Epithelial cell of esophagus (primary cell): ENCODE data around the gene DIAPH2.

Experiments used
- DNase-seq: peaks from one replicate; pipeline ENCODE4 v3.0.0; 2010; ENCODE audit warnings: low read depth
- H3K4me3 ChIP-seq: 2 replicates; pipeline ENCODE4 v1.5.1; 2011; ENCODE audit warnings: mild to moderate bottlenecking, low read length, control low read depth
- TF ChIP-seq, protein P1 (sequence below): IDR thresholded peaks from 2 replicates; pipeline ENCODE4 v1.5.1; 2011; ENCODE audit warnings: low read depth, mild to moderate bottlenecking, low read length, control low read depth, inconsistent platforms; ENCODE audit not compliant: insufficient read depth; ENCODE audit errors: missing control alignments

Gene DIAPH2

GRCh38 chrX:96792047-96792446 is 107.4 kb downstream of the DIAPH2 start:
- no peak overlapping the region for H3K4me3 ChIP-seq
- TF ChIP-seq, protein P1, sequence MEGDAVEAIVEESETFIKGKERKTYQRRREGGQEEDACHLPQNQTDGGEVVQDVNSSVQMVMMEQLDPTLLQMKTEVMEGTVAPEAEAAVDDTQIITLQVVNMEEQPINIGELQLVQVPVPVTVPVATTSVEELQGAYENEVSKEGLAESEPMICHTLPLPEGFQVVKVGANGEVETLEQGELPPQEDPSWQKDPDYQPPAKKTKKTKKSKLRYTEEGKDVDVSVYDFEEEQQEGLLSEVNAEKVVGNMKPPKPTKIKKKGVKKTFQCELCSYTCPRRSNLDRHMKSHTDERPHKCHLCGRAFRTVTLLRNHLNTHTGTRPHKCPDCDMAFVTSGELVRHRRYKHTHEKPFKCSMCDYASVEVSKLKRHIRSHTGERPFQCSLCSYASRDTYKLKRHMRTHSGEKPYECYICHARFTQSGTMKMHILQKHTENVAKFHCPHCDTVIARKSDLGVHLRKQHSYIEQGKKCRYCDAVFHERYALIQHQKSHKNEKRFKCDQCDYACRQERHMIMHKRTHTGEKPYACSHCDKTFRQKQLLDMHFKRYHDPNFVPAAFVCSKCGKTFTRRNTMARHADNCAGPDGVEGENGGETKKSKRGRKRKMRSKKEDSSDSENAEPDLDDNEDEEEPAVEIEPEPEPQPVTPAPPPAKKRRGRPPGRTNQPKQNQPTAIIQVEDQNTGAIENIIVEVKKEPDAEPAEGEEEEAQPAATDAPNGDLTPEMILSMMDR = no peak
- no peak for DNase-seq

- TF ChIP-seq, protein P1 = no peak
- no peak overlapping the region for H3K4me3 ChIP-seq
- no peak for DNase-seq
Measured at GRCh38 chrX:96798982-96799381, 114.3 kb downstream of the DIAPH2 start.

GRCh38 chrX:96807318-96807717 is 122.7 kb downstream of the DIAPH2 start:
- no peak overlapping the region for H3K4me3 ChIP-seq
- TF ChIP-seq, protein P1 = no peak
- DNase-seq = no peak

DNA sequence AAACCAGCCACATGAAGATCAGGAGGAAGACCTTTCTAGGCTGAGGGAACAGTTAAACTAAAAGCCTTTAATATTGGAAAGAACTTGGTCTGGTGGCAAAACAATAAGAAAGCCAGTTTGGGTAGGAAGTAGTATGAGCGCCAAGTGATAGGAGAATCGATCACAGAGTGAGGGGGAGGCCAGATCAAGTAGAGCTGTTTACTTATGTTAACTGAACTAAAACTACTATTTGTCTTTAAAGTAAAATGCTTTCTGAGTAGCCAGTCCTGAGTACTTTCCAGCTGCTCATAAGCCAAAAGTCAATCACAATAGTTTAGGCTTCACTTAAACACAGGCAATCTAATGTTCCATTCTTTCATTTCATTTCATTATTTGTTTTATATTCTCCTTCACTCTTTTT is 136.3 kb downstream of the DIAPH2 start:
- TF ChIP-seq, protein P1 = no peak
- H3K4me3 ChIP-seq = no peak overlapping the region
- DNase-seq = no peak

DNA sequence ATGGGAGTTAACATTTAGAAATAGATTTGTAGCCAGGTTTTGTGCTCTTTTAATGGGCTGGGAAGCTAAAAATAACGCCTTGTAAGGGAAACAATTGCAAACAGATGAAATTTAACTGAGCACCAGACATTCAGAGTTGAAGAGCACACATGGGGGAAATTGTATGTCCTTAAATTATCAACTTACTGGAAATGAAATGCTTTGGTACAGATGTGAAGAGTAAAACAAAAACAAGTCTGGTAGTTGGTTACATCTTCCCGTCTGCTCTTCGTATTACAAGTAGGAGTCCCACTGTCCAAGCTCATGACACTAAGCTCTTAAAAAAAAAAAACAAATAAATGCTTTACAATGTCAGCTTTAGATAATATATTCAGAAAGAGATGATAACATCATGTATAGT is 139.5 kb downstream of the DIAPH2 start:
- no peak overlapping the region for H3K4me3 ChIP-seq
- TF ChIP-seq, protein P1 = no peak
- no peak for DNase-seq

- DNase-seq = no peak
- TF ChIP-seq, protein P1 = no peak
- H3K4me3 ChIP-seq = no peak overlapping the region
Measured at GRCh38 chrX:96833333-96833732, 148.7 kb downstream of the DIAPH2 start.

DNA sequence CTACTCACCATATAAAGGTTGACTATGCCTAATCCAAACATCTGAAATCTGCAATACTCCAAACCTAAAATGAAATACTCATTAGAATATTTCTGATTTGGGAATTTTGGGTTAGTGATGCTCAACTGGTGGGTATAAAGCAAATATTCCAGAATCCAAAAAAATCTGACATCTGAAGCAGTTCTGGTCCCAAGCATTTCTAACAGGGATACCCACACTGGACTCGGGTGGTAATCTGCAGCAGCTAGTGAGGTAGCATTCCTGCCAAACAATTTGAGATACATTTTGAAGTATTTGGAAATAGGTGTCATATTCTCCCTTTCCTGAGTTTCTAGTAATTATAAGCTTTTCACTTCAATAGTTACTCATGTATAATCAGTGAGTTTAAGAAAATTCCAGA is 149.5 kb downstream of the DIAPH2 start:
- no peak for DNase-seq
- H3K4me3 ChIP-seq = no peak overlapping the region
- TF ChIP-seq, protein P1 = no peak
